ENCODE results near the gene RPL13. TPM values are rescaled to one million over a fixed set of nuclear protein-coding genes. Genes with fewer than 3 reads are reported as not detected.
"Not testable (repeated sequence)": the region's sequence is repeated elsewhere in the genome, so short reads cannot be mapped to it uniquely, and the experiment has no call there.

The RPL13 gene
- total RNA-seq, 1 experiment from 2014 or later = 2,846 TPM

- no peaks in the 10 kb centered on the region for H3K4me1 Mint-ChIP-seq (ENCODE audit: low read depth, unreplicated experiment)
- intact Hi-C loops (cut with micrococcal nuclease; ENCODE audit: unreplicated experiment) = no loop called here
- H3K27me3 Mint-ChIP-seq (ENCODE audit: insufficient read depth, unreplicated experiment) = no peaks in the 10 kb centered on the region
- no peak overlapping the region for H3K27ac Mint-ChIP-seq (ENCODE audit: unreplicated experiment)
- peak overlapping the region; percentile 29 for H3K4me3 Mint-ChIP-seq (ENCODE audit: unreplicated experiment)
- no peak for TF ChIP-seq CTCF (IDR thresholded peaks at IDR 0.05; ENCODE audit: insufficient read depth in 1 of 2, low read depth in 1 of 2, low read length in 1 of 2, severe bottlenecking in 1 of 2, unreplicated experiment in 1 of 2)
- Histone ChIP-seq H3K4me3 (ENCODE audit: low read depth, low read length) (no peak overlapping the region), H3K36me3 (ENCODE audit: control insufficient read depth, insufficient read depth, low read length) (peaks cover 3% of the 10 kb centered on the region), H3K4me1 (no peaks in the 10 kb centered on the region), H3K9me3 (peaks cover 22% of the 10 kb centered on the region), H3K27me3 (replicated peaks; ENCODE audit: control insufficient read depth, insufficient read depth, low read length) (no peaks in the 10 kb centered on the region)
- POLR2A ChIA-PET = no interaction called here
- DNase-seq = no peak
- CTCF ChIA-PET = no interaction called here
- BruUV-seq (replicated peaks) = no TSS peak
- no peaks in the 10 kb centered on the region for H3K9me3 Mint-ChIP-seq (ENCODE audit: unreplicated experiment)
- peaks cover 57% of the 10 kb centered on the region for H3K36me3 Mint-ChIP-seq (ENCODE audit: insufficient read depth, unreplicated experiment)
Measured at GRCh38 chr16:89586218-89586617, 25.7 kb downstream of the RPL13 start.

GRCh38 chr16:89586853-89587252, 26.4 kb downstream of the RPL13 start:
- no TSS peak for BruUV-seq (replicated peaks)
- no peak for DNase-seq
- peaks cover 3% of the 10 kb centered on the region for H3K36me3 ChIP-seq (ENCODE audit: control insufficient read depth, insufficient read depth, low read length)
- Mint-ChIP-seq H3K36me3 (ENCODE audit: insufficient read depth, unreplicated experiment) (peaks cover 63% of the 10 kb centered on the region), H3K9me3 (ENCODE audit: unreplicated experiment) (no peaks in the 10 kb centered on the region), H3K4me1 (ENCODE audit: low read depth, unreplicated experiment) (no peaks in the 10 kb centered on the region), H3K4me3 (ENCODE audit: unreplicated experiment) (no peak overlapping the region), H3K27me3 (ENCODE audit: insufficient read depth, unreplicated experiment) (no peaks in the 10 kb centered on the region), H3K27ac (ENCODE audit: unreplicated experiment) (no peak overlapping the region)
- POLR2A ChIA-PET = no interaction called here
- peaks cover 22% of the 10 kb centered on the region for H3K9me3 ChIP-seq
- no peak for TF ChIP-seq CTCF (IDR thresholded peaks at IDR 0.05; ENCODE audit: insufficient read depth in 1 of 2, low read depth in 1 of 2, low read length in 1 of 2, severe bottlenecking in 1 of 2, unreplicated experiment in 1 of 2)
- no peaks in the 10 kb centered on the region for H3K4me1 ChIP-seq
- intact Hi-C loops (cut with micrococcal nuclease; ENCODE audit: unreplicated experiment) = no loop called here
- H3K4me3 ChIP-seq (ENCODE audit: low read depth, low read length) = no peak overlapping the region
- CTCF ChIA-PET = no interaction called here
- no peaks in the 10 kb centered on the region for H3K27me3 ChIP-seq (replicated peaks; ENCODE audit: control insufficient read depth, insufficient read depth, low read length)

- DNase-seq; H3K4me1 ChIP-seq; H3K4me1 Mint-ChIP-seq (ENCODE audit: low read depth, unreplicated experiment); H3K36me3 ChIP-seq (ENCODE audit: control insufficient read depth, insufficient read depth, low read length); H3K9me3 Mint-ChIP-seq (ENCODE audit: unreplicated experiment); H3K27me3 ChIP-seq (replicated peaks; ENCODE audit: control insufficient read depth, insufficient read depth, low read length); H3K4me3 ChIP-seq (ENCODE audit: low read depth, low read length); BruUV-seq (replicated peaks); intact Hi-C loops (cut with micrococcal nuclease; ENCODE audit: unreplicated experiment); H3K4me3 Mint-ChIP-seq (ENCODE audit: unreplicated experiment); CTCF ChIA-PET; POLR2A ChIA-PET; H3K27ac Mint-ChIP-seq (ENCODE audit: unreplicated experiment); H3K27me3 Mint-ChIP-seq (ENCODE audit: insufficient read depth, unreplicated experiment): not testable (repeated sequence)
- H3K9me3 ChIP-seq = peaks cover 22% of the 10 kb centered on the region
- peaks cover 66% of the 10 kb centered on the region for H3K36me3 Mint-ChIP-seq (ENCODE audit: insufficient read depth, unreplicated experiment)
Measured at GRCh38 chr16:89587676-89588075, 27.2 kb downstream of the RPL13 start.
